ENCODE measurements around the gene MKNK1.

DNA sequence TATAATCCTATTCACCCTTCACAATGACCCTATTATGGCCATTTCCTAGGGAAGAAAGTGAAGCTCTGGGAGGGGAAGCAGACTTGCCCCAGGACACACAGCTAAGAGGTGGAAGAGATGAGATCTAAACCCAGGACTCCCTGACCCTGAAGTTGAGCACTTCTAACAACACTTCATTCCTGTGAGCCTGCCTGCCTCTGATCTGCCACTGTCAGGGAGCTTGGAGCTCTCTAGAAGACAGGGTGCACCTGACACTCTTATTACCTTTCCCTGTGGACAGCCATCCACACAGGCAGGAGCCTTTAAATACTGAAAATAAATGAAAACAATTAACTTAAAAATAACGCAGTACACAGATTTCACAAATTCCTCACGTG lies 599 bp downstream of the MKNK1 start:
- TF ChIP-seq, protein P1, sequence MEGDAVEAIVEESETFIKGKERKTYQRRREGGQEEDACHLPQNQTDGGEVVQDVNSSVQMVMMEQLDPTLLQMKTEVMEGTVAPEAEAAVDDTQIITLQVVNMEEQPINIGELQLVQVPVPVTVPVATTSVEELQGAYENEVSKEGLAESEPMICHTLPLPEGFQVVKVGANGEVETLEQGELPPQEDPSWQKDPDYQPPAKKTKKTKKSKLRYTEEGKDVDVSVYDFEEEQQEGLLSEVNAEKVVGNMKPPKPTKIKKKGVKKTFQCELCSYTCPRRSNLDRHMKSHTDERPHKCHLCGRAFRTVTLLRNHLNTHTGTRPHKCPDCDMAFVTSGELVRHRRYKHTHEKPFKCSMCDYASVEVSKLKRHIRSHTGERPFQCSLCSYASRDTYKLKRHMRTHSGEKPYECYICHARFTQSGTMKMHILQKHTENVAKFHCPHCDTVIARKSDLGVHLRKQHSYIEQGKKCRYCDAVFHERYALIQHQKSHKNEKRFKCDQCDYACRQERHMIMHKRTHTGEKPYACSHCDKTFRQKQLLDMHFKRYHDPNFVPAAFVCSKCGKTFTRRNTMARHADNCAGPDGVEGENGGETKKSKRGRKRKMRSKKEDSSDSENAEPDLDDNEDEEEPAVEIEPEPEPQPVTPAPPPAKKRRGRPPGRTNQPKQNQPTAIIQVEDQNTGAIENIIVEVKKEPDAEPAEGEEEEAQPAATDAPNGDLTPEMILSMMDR (conservative IDR thresholded peaks at IDR 0.05) = no peak
- no peak for TF ChIP-seq EZH2 (IDR thresholded peaks at IDR 0.05; ENCODE audit: low read depth)
